ENCODE data around the gene MSGN1. TPM values are rescaled to one million over a fixed set of nuclear protein-coding genes. Genes with fewer than 3 reads are reported as not detected.

The MSGN1 gene
- total RNA-seq, 1 donor from 2014 or later = not detected

- no peaks in the 10 kb centered on the region for H4K20me1 ChIP-seq (ENCODE audit: insufficient read depth, low read length)
- H3K4me2 ChIP-seq (ENCODE audit: low read length) = no peak overlapping the region
- Mint-ChIP-seq H3K9me3 (ENCODE audit: unreplicated experiment) (no peaks in the 10 kb centered on the region), H3K4me3 (ENCODE audit: unreplicated experiment) (no peak overlapping the region), H3K27me3 (ENCODE audit: low read depth, unreplicated experiment) (peaks cover 7% of the 10 kb centered on the region), H3K27ac (ENCODE audit: unreplicated experiment) (no peak overlapping the region), H3K4me1 (ENCODE audit: low read depth, unreplicated experiment) (no peaks in the 10 kb centered on the region), H3K36me3 (ENCODE audit: low read depth, unreplicated experiment) (no peaks in the 10 kb centered on the region)
- H3K79me2 ChIP-seq (ENCODE audit: insufficient read depth, low read length) = no peaks in the 10 kb centered on the region
- no peak overlapping the region for H3K9ac ChIP-seq (ENCODE audit: low read length)
- no peak for TF ChIP-seq EZH2 (IDR thresholded peaks at IDR 0.05; ENCODE audit: insufficient read depth, low read length)
- TF ChIP-seq, protein P1, sequence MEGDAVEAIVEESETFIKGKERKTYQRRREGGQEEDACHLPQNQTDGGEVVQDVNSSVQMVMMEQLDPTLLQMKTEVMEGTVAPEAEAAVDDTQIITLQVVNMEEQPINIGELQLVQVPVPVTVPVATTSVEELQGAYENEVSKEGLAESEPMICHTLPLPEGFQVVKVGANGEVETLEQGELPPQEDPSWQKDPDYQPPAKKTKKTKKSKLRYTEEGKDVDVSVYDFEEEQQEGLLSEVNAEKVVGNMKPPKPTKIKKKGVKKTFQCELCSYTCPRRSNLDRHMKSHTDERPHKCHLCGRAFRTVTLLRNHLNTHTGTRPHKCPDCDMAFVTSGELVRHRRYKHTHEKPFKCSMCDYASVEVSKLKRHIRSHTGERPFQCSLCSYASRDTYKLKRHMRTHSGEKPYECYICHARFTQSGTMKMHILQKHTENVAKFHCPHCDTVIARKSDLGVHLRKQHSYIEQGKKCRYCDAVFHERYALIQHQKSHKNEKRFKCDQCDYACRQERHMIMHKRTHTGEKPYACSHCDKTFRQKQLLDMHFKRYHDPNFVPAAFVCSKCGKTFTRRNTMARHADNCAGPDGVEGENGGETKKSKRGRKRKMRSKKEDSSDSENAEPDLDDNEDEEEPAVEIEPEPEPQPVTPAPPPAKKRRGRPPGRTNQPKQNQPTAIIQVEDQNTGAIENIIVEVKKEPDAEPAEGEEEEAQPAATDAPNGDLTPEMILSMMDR (IDR thresholded peaks at IDR 0.05; ENCODE audit: insufficient read depth, low read depth, low read length) = no peak
- FAIRE-seq = no peak
- no peak overlapping the region for H3K27ac ChIP-seq (ENCODE audit: low read depth, low read length)
- no peaks in the 10 kb centered on the region for H3K4me1 ChIP-seq (ENCODE audit: insufficient read depth, low read length)
- no peak for DNase-seq (ENCODE audit: low read depth)
- H3K27me3 ChIP-seq (ENCODE audit: insufficient read depth, low read length) = no peaks in the 10 kb centered on the region
- no peak overlapping the region for H2AFZ ChIP-seq (ENCODE audit: low read depth, low read length)
- H3K9me3 ChIP-seq (ENCODE audit: insufficient read depth, low read depth, low read length) = no peaks in the 10 kb centered on the region
- no peak overlapping the region for H3K4me3 ChIP-seq (ENCODE audit: insufficient read depth, low read depth, low read length)
- no peaks in the 10 kb centered on the region for H3K36me3 ChIP-seq (ENCODE audit: insufficient read depth, low read length)
Observed at GRCh38 chr2:17839959-17840358, 23.7 kb downstream of the MSGN1 start.

DNA sequence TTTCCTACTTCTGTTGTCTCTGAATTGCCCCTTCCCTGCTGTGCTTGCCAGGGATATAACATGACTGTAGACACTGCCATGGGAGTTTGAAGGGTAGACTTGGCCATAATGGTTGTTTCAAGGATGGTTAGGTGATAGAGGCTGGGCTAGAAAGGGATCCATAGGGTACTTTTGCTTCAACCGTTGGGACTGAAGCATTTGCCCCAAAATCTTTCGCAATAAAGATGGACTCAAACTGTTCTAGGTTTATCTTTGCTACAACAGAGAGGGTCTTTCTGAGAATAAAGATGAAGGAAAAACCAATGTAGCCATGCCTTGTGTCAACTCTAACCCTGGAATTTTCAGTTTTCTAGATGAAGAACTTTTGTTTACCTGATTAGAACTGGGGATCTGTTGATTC is 27.2 kb downstream of the MSGN1 start:
- no peaks in the 10 kb centered on the region for H3K36me3 Mint-ChIP-seq (ENCODE audit: low read depth, unreplicated experiment)
- Histone ChIP-seq H3K9me3 (ENCODE audit: insufficient read depth, low read depth, low read length) (no peaks in the 10 kb centered on the region), H3K27ac (ENCODE audit: low read depth, low read length) (no peak overlapping the region), H3K4me1 (ENCODE audit: insufficient read depth, low read length) (no peaks in the 10 kb centered on the region), H3K27me3 (ENCODE audit: insufficient read depth, low read length) (no peaks in the 10 kb centered on the region), H3K4me3 (ENCODE audit: insufficient read depth, low read depth, low read length) (no peak overlapping the region), H3K79me2 (ENCODE audit: insufficient read depth, low read length) (no peaks in the 10 kb centered on the region), H3K4me2 (ENCODE audit: low read length) (no peak overlapping the region), H4K20me1 (ENCODE audit: insufficient read depth, low read length) (no peaks in the 10 kb centered on the region), H3K36me3 (ENCODE audit: insufficient read depth, low read length) (no peaks in the 10 kb centered on the region), H3K9ac (ENCODE audit: low read length) (no peak overlapping the region), H2AFZ (ENCODE audit: low read depth, low read length) (no peak overlapping the region)
- H3K4me1 Mint-ChIP-seq (ENCODE audit: low read depth, unreplicated experiment) = no peaks in the 10 kb centered on the region
- no peak for FAIRE-seq
- DNase-seq (ENCODE audit: low read depth) = no peak
- H3K27ac Mint-ChIP-seq (ENCODE audit: unreplicated experiment) = no peak overlapping the region
- no peak overlapping the region for H3K4me3 Mint-ChIP-seq (ENCODE audit: unreplicated experiment)
- no peaks in the 10 kb centered on the region for H3K9me3 Mint-ChIP-seq (ENCODE audit: unreplicated experiment)
- TF ChIP-seq, protein P1 (IDR thresholded peaks at IDR 0.05; ENCODE audit: insufficient read depth, low read depth, low read length) = no peak
- TF ChIP-seq EZH2 (IDR thresholded peaks at IDR 0.05; ENCODE audit: insufficient read depth, low read length) = no peak
- peaks cover 7% of the 10 kb centered on the region for H3K27me3 Mint-ChIP-seq (ENCODE audit: low read depth, unreplicated experiment)

DNA sequence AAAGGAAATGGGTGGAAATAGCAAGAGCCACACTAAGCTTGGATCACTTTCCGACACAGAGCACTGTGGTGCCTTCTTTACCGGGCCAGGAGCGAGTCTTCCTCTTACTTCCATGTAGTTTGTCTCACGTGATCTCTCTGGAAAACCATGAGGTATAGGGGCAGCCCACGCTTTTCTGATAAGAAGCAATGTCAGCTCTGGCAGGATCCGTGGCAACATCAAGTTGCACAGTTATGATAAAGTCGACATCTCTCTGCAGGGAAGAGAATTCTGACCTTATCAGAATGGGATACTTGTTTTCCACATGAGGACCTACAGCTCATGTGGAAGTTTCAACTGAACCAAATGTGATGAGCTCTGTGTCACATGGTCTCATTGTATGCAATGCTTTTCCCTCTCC is 29.5 kb downstream of the MSGN1 start:
- H3K4me3 ChIP-seq (ENCODE audit: insufficient read depth, low read depth, low read length) = no peak overlapping the region
- peaks cover 1% of the 10 kb centered on the region for H3K27me3 ChIP-seq (ENCODE audit: insufficient read depth, low read length)
- H3K4me3 Mint-ChIP-seq (ENCODE audit: unreplicated experiment) = no peak overlapping the region
- no peaks in the 10 kb centered on the region for H3K4me1 Mint-ChIP-seq (ENCODE audit: low read depth, unreplicated experiment)
- DNase-seq (ENCODE audit: low read depth) = no peak
- H3K9ac ChIP-seq (ENCODE audit: low read length) = no peak overlapping the region
- no peak overlapping the region for H3K4me2 ChIP-seq (ENCODE audit: low read length)
- peaks cover 5% of the 10 kb centered on the region for H3K27me3 Mint-ChIP-seq (ENCODE audit: low read depth, unreplicated experiment)
- no peaks in the 10 kb centered on the region for H3K36me3 Mint-ChIP-seq (ENCODE audit: low read depth, unreplicated experiment)
- no peak overlapping the region for H3K27ac Mint-ChIP-seq (ENCODE audit: unreplicated experiment)
- no peaks in the 10 kb centered on the region for H3K4me1 ChIP-seq (ENCODE audit: insufficient read depth, low read length)
- H3K27ac ChIP-seq (ENCODE audit: low read depth, low read length) = no peak overlapping the region
- no peaks in the 10 kb centered on the region for H3K79me2 ChIP-seq (ENCODE audit: insufficient read depth, low read length)
- no peaks in the 10 kb centered on the region for H3K9me3 ChIP-seq (ENCODE audit: insufficient read depth, low read depth, low read length)
- no peaks in the 10 kb centered on the region for H3K36me3 ChIP-seq (ENCODE audit: insufficient read depth, low read length)
- H2AFZ ChIP-seq (ENCODE audit: low read depth, low read length) = no peak overlapping the region
- H3K9me3 Mint-ChIP-seq (ENCODE audit: unreplicated experiment) = no peaks in the 10 kb centered on the region
- TF ChIP-seq, protein P1 (IDR thresholded peaks at IDR 0.05; ENCODE audit: insufficient read depth, low read depth, low read length) = no peak
- no peak for TF ChIP-seq EZH2 (IDR thresholded peaks at IDR 0.05; ENCODE audit: insufficient read depth, low read length)
- FAIRE-seq = no peak
- H4K20me1 ChIP-seq (ENCODE audit: insufficient read depth, low read length) = no peaks in the 10 kb centered on the region

All from astrocyte (in vitro differentiated cells and primary cell).